ENCODE data around the gene ZNF862. TPM values are rescaled to one million over a fixed set of nuclear protein-coding genes. Genes with fewer than 3 reads are reported as not detected.

The ZNF862 gene
- total RNA-seq, 2 experiments from 2014 or later = 7.9 to 9.1 TPM

GRCh38 chr7:149862156-149862555 lies 24.0 kb downstream of the ZNF862 start:
- CTCF ChIA-PET (ENCODE audit: unreplicated experiment) = interaction anchor here (0.5 to 0.6 kb wide), 3 partner anchors 23 to 61 kb away, joined by 3 to 11 read pairs (median 4); no protein-coding TSS in a partner anchor
- Histone ChIP-seq H4K20me1 (ENCODE audit: insufficient read depth, low read length) (no peaks in the 10 kb centered on the region), H3K9me2 (ENCODE audit: insufficient read depth, low read length) (no peaks in the 10 kb centered on the region), H2AFZ (ENCODE audit: low read length) (no peak overlapping the region), H3K27ac (ENCODE audit: low read depth, low read length, poor library complexity, severe bottlenecking) (no peak overlapping the region), H3K36me3 (ENCODE audit: insufficient read depth, low read length) (no peaks in the 10 kb centered on the region), H3K9me3 (ENCODE audit: low read length) (no peaks in the 10 kb centered on the region), H3K79me2 (ENCODE audit: insufficient read depth, low read depth, low read length) (no peaks in the 10 kb centered on the region), H3K4me3 (ENCODE audit: low read depth, low read length, poor library complexity, severe bottlenecking) (no peak overlapping the region), H3K4me1 (ENCODE audit: insufficient read depth, low read length, poor library complexity, severe bottlenecking) (peaks cover 21% of the 10 kb centered on the region), H3K4me2 (ENCODE audit: low read length) (no peak overlapping the region)
- DNase-seq (ENCODE audit: low spot score) = no peak
- POLR2A ChIA-PET = interaction anchor here (2.5 kb wide), 1 partner anchor 12 kb away, joined by 6 read pairs; no protein-coding TSS in a partner anchor
- no TSS peak for BruUV-seq (replicated peaks)
- intact Hi-C loops (cut with micrococcal nuclease; ENCODE audit: unreplicated experiment) = loop anchor here (10.0 kb wide), 1 partner anchor 513 kb away; the partner anchor contains the start of gene ZNF775
- no peak for TF ChIP-seq EZH2phosphoT487 (IDR thresholded peaks at IDR 0.05; ENCODE audit: borderline replicate concordance, low read depth, low read length)
- TF ChIP-seq CTCF (conservative IDR thresholded peaks at IDR 0.05; ENCODE audit: low read length) = no peak

DNA sequence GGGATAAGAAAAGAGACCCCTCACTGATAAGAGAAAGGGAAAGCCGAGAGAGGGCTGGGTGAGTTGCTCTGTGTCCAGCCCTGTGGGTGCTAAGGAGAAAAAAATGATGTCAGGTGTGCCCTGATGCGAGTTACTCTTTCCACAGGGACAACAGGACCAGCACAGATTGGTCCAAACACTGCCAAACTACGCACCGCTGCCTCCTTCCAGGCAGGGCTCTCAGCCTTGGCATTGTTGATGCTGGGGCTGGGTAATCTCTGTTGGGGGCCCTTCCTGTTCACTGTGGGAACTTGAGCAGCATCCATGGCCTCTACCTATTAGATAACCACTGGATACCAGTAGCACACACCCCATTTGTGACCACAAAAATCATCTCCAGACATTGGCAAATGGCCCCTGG lies 25.3 kb downstream of the ZNF862 start:
- ChIA-PET POLR2A (no interaction called here), CTCF (ENCODE audit: unreplicated experiment) (no interaction called here)
- BruUV-seq (replicated peaks) = no TSS peak
- no peak for DNase-seq (ENCODE audit: low spot score)
- intact Hi-C loops (cut with micrococcal nuclease; ENCODE audit: unreplicated experiment) = loop anchor here (10.0 kb wide), 1 partner anchor 511 kb away; the partner anchor contains the start of gene ZNF775
- Histone ChIP-seq H3K4me2 (ENCODE audit: low read length) (no peak overlapping the region), H3K9me2 (ENCODE audit: insufficient read depth, low read length) (no peaks in the 10 kb centered on the region), H3K4me3 (ENCODE audit: low read depth, low read length, poor library complexity, severe bottlenecking) (no peak overlapping the region), H4K20me1 (ENCODE audit: insufficient read depth, low read length) (no peaks in the 10 kb centered on the region), H3K79me2 (ENCODE audit: insufficient read depth, low read depth, low read length) (no peaks in the 10 kb centered on the region), H3K27ac (ENCODE audit: low read depth, low read length, poor library complexity, severe bottlenecking) (no peak overlapping the region), H3K9me3 (ENCODE audit: low read length) (no peaks in the 10 kb centered on the region), H2AFZ (ENCODE audit: low read length) (no peak overlapping the region), H3K4me1 (ENCODE audit: insufficient read depth, low read length, poor library complexity, severe bottlenecking) (peaks cover 27% of the 10 kb centered on the region), H3K36me3 (ENCODE audit: insufficient read depth, low read length) (no peaks in the 10 kb centered on the region)
- no peak for TF ChIP-seq CTCF (conservative IDR thresholded peaks at IDR 0.05; ENCODE audit: low read length)
- TF ChIP-seq EZH2phosphoT487 (IDR thresholded peaks at IDR 0.05; ENCODE audit: borderline replicate concordance, low read depth, low read length) = no peak

GRCh38 chr7:149864023-149864422 lies 25.8 kb downstream of the ZNF862 start:
- H3K9me2 ChIP-seq (ENCODE audit: insufficient read depth, low read length) = no peaks in the 10 kb centered on the region
- no peak overlapping the region for H2AFZ ChIP-seq (ENCODE audit: low read length)
- H3K9me3 ChIP-seq (ENCODE audit: low read length) = no peaks in the 10 kb centered on the region
- no peak overlapping the region for H3K4me2 ChIP-seq (ENCODE audit: low read length)
- no peaks in the 10 kb centered on the region for H3K79me2 ChIP-seq (ENCODE audit: insufficient read depth, low read depth, low read length)
- no peak overlapping the region for H3K4me3 ChIP-seq (ENCODE audit: low read depth, low read length, poor library complexity, severe bottlenecking)
- no TSS peak for BruUV-seq (replicated peaks)
- no peaks in the 10 kb centered on the region for H4K20me1 ChIP-seq (ENCODE audit: insufficient read depth, low read length)
- CTCF ChIA-PET (ENCODE audit: unreplicated experiment) = no interaction called here
- H3K4me1 ChIP-seq (ENCODE audit: insufficient read depth, low read length, poor library complexity, severe bottlenecking) = peaks cover 32% of the 10 kb centered on the region
- H3K36me3 ChIP-seq (ENCODE audit: insufficient read depth, low read length) = no peaks in the 10 kb centered on the region
- no peak overlapping the region for H3K27ac ChIP-seq (ENCODE audit: low read depth, low read length, poor library complexity, severe bottlenecking)
- intact Hi-C loops (cut with micrococcal nuclease; ENCODE audit: unreplicated experiment) = loop anchor here (10.0 kb wide), 1 partner anchor 511 kb away; the partner anchor contains the start of gene ZNF775
- no peak for DNase-seq (ENCODE audit: low spot score)
- TF ChIP-seq EZH2phosphoT487 (IDR thresholded peaks at IDR 0.05; ENCODE audit: borderline replicate concordance, low read depth, low read length) = no peak
- TF ChIP-seq CTCF (conservative IDR thresholded peaks at IDR 0.05; ENCODE audit: low read length) = no peak
- POLR2A ChIA-PET = no interaction called here
